ENCODE measurements around the gene JADE1.

The JADE1 gene

DNA sequence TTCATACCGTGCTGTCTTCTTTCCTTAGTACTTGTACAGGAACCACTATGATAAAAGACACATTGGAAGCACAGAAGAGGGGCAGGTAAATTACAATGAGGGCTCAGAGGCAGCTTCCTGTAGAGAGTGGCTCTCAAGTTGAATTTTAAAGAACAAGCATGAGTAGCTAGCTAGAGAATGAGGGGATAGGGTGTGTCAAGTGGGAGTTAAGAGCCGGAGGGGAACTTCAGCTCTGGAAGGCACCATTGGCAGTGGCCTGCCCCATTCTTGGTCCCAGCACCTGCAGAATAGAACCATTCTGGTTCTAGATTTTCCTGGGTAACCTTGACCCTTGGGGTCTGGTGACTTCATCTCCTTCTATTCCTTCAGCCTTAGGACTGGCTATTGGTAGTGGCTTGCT lies 34.0 kb upstream of the JADE1 start:
- Histone ChIP-seq H3K4me1 (peaks cover 0 to 11% (median 2%) of the 10 kb centered on the region in 4 donors), H3K27ac (no peak overlapping the region), H3K9me3 (no peaks in the 10 kb centered on the region), H3K27me3 (no peaks in the 10 kb centered on the region), H3K36me3 (no peaks in the 10 kb centered on the region), H3K4me3 (no peak overlapping the region)
- TF ChIP-seq, protein P1, sequence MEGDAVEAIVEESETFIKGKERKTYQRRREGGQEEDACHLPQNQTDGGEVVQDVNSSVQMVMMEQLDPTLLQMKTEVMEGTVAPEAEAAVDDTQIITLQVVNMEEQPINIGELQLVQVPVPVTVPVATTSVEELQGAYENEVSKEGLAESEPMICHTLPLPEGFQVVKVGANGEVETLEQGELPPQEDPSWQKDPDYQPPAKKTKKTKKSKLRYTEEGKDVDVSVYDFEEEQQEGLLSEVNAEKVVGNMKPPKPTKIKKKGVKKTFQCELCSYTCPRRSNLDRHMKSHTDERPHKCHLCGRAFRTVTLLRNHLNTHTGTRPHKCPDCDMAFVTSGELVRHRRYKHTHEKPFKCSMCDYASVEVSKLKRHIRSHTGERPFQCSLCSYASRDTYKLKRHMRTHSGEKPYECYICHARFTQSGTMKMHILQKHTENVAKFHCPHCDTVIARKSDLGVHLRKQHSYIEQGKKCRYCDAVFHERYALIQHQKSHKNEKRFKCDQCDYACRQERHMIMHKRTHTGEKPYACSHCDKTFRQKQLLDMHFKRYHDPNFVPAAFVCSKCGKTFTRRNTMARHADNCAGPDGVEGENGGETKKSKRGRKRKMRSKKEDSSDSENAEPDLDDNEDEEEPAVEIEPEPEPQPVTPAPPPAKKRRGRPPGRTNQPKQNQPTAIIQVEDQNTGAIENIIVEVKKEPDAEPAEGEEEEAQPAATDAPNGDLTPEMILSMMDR (IDR thresholded peaks at IDR 0.05): no peak
- no peak for DNase-seq
- intact Hi-C loops (cut with DNase I; ENCODE audit: low total_unique reads): no loop called here

- no peaks in the 10 kb centered on the region for H3K27me3 ChIP-seq
- H3K27ac ChIP-seq: no peak overlapping the region
- DNase-seq: no peak
- no peaks in the 10 kb centered on the region for H3K36me3 ChIP-seq
- intact Hi-C loops (cut with DNase I; ENCODE audit: low total_unique reads): no loop called here
- H3K9me3 ChIP-seq: no peaks in the 10 kb centered on the region
- TF ChIP-seq, protein P1 (IDR thresholded peaks at IDR 0.05): no peak
- H3K4me1 ChIP-seq: peaks cover 0 to 11% (median 2%) of the 10 kb centered on the region in 4 donors
- H3K4me3 ChIP-seq: no peak overlapping the region
Measured at GRCh38 chr4:128775916-128776315, 33.6 kb upstream of the JADE1 start.

GRCh38 chr4:128776794-128777216 lies 32.7 kb upstream of the JADE1 start:
- H3K27me3 ChIP-seq: no peaks in the 10 kb centered on the region
- DNase-seq: peak; percentile 46 to 75
- H3K9me3 ChIP-seq: no peaks in the 10 kb centered on the region
- intact Hi-C loops (cut with DNase I; ENCODE audit: low total_unique reads): no loop called here
- peaks cover 0 to 11% (median 2%) of the 10 kb centered on the region in 4 donors for H3K4me1 ChIP-seq
- no peak overlapping the region for H3K4me3 ChIP-seq
- H3K36me3 ChIP-seq: no peaks in the 10 kb centered on the region
- TF ChIP-seq, protein P1 (IDR thresholded peaks at IDR 0.05): no peak
- no peak overlapping the region for H3K27ac ChIP-seq

GRCh38 chr4:128780688-128781087 lies 28.8 kb upstream of the JADE1 start:
- Histone ChIP-seq H3K4me3 (no peak overlapping the region), H3K27ac (no peak overlapping the region), H3K4me1 (peaks cover 0 to 11% (median 2%) of the 10 kb centered on the region in 4 donors), H3K9me3 (no peaks in the 10 kb centered on the region), H3K27me3 (no peaks in the 10 kb centered on the region), H3K36me3 (no peaks in the 10 kb centered on the region)
- DNase-seq: no peak
- intact Hi-C loops (cut with DNase I; ENCODE audit: low total_unique reads): no loop called here
- TF ChIP-seq, protein P1 (IDR thresholded peaks at IDR 0.05): no peak

DNA sequence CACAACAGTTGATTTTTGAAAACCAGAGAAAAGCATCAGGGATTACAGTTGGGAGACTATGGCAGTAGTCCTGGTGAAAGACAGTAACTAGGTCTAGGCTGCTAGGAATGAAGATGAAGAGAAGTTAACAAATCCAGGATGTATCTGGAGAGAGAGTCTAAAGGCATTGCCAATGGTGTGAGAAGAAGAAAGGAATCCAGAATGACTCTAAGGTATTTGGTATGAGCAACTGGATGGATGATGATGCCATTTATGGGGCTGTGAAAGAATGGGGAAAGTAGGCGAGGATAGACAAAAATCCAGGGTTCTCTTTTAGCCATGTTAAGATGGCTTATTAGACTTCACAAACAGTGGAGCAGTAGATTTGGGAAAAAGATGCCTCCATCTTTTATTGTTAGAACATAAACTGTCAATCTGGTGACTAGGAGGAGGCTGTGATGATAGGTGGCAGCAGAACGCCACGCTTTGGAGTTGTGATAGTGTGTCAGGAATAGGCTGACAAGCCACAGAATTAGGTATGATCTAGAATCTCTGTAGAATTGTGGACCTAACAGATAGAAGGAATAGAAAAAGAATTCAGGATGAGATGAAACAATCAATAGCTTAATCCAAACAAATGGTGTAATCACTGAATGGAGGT lies 27.3 kb upstream of the JADE1 start:
- intact Hi-C loops (cut with DNase I; ENCODE audit: low total_unique reads): no loop called here
- peak overlapping the region; percentile 15 to 22 for H3K27ac ChIP-seq
- H3K4me3 ChIP-seq: no peak overlapping the region
- H3K4me1 ChIP-seq: no peaks in the 10 kb centered on the region
- H3K9me3 ChIP-seq: no peaks in the 10 kb centered on the region
- no peaks in the 10 kb centered on the region for H3K36me3 ChIP-seq
- TF ChIP-seq, protein P1 (IDR thresholded peaks at IDR 0.05): peak; percentile 27 to 36
- H3K27me3 ChIP-seq: no peaks in the 10 kb centered on the region
- DNase-seq: peak in 1 of 2 donors; percentile 51

Measured in tibial artery (tissue), 4 donors.